ENCODE results near the gene RPS21.

- no peak for TF ChIP-seq CTCF (IDR thresholded peaks at IDR 0.05)
- TF ChIP-seq POLR2A (IDR thresholded peaks at IDR 0.05): no peak
Observed at GRCh38 chr20:62362991-62363919, 23.6 kb upstream of the RPS21 start.

Data from vagina (tissue), 2 donors.